Neuron (in vitro differentiated cells): ENCODE measurements around the gene KIRREL2.

ENCODE experiments used
- H2AFZ ChIP-seq: one replicate; pipeline ENCODE4 v1.6.1; 2013; ENCODE audit warnings: low read depth, mild to moderate bottlenecking, inconsistent platforms, low read length, moderate library complexity
- H3K27me3 ChIP-seq: one replicate; pipeline ENCODE4 v1.6.1; 2013; ENCODE audit warnings: low read length; ENCODE audit not compliant: insufficient read depth
- H3K36me3 ChIP-seq: one replicate; pipeline ENCODE4 v1.6.1; 2013; ENCODE audit warnings: low read length; ENCODE audit not compliant: insufficient read depth
- H3K4me1 ChIP-seq: one replicate; pipeline ENCODE4 v1.6.1; 2013; ENCODE audit warnings: low read length; ENCODE audit not compliant: insufficient read depth
- H3K4me3 ChIP-seq: 2 replicates; pipeline ENCODE4 v1.5.1; 2013; ENCODE audit warnings: mild to moderate bottlenecking, low read length, moderate library complexity
- H3K9me3 ChIP-seq: one replicate; pipeline ENCODE4 v1.6.1; 2013; ENCODE audit warnings: low read length

The KIRREL2 gene

GRCh38 chr19:35851213-35852028 lies 5.3 kb upstream of the KIRREL2 start:
- Histone ChIP-seq H3K27me3 (peaks cover 31% of the 10 kb centered on the region), H3K4me3 (no peak overlapping the region), H3K9me3 (no peaks in the 10 kb centered on the region), H3K36me3 (no peaks in the 10 kb centered on the region), H3K4me1 (peaks cover 20% of the 10 kb centered on the region), H2AFZ (no peak overlapping the region)

- no peaks in the 10 kb centered on the region for H3K36me3 ChIP-seq
- H2AFZ ChIP-seq, result no peak within 1 kb of the TSS
- peaks cover 26% of the 10 kb centered on the region for H3K27me3 ChIP-seq
- H3K4me1 ChIP-seq, result peaks cover 25% of the 10 kb centered on the region
- no peak within 1 kb of the TSS for H3K4me3 ChIP-seq
- no peaks in the 10 kb centered on the region for H3K9me3 ChIP-seq
These were observed 4.5 kb upstream of the KIRREL2 start, which contains the start of gene NPHS1 for GRCh38 chr19:35852029-35852780. Gene NPHS1, minus strand, starts transcription at chr19:35852504. Its CDS starts 667 bp downstream, at chr19:35851837.

GRCh38 chr19:35853038-35853756 lies 3.5 kb upstream of the KIRREL2 start:
- H3K9me3 ChIP-seq, result no peaks in the 10 kb centered on the region
- no peaks in the 10 kb centered on the region for H3K36me3 ChIP-seq
- no peak overlapping the region for H3K4me3 ChIP-seq
- peaks cover 30% of the 10 kb centered on the region for H3K4me1 ChIP-seq
- peaks cover 23% of the 10 kb centered on the region for H3K27me3 ChIP-seq
- no peak overlapping the region for H2AFZ ChIP-seq

GRCh38 chr19:35858311-35858710 lies 1.6 kb downstream of the KIRREL2 start:
- Histone ChIP-seq H2AFZ (no peak overlapping the region), H3K27me3 (no peaks in the 10 kb centered on the region), H3K36me3 (no peaks in the 10 kb centered on the region), H3K9me3 (no peaks in the 10 kb centered on the region), H3K4me3 (no peak overlapping the region), H3K4me1 (peaks cover 33% of the 10 kb centered on the region)

- Histone ChIP-seq H3K4me1 (peaks cover 33% of the 10 kb centered on the region), H3K27me3 (no peaks in the 10 kb centered on the region), H2AFZ (no peak overlapping the region), H3K36me3 (no peaks in the 10 kb centered on the region), H3K4me3 (no peak overlapping the region), H3K9me3 (no peaks in the 10 kb centered on the region)
These were observed 2.7 kb downstream of the KIRREL2 start for GRCh38 chr19:35859414-35859813.

- H3K9me3 ChIP-seq, result no peaks in the 10 kb centered on the region
- no peaks in the 10 kb centered on the region for H3K36me3 ChIP-seq
- H2AFZ ChIP-seq, result no peak overlapping the region
- no peaks in the 10 kb centered on the region for H3K27me3 ChIP-seq
- H3K4me1 ChIP-seq, result peaks cover 24% of the 10 kb centered on the region
- no peak overlapping the region for H3K4me3 ChIP-seq
These were observed 3.7 kb downstream of the KIRREL2 start for GRCh38 chr19:35860436-35860817.

GRCh38 chr19:35860818-35861639 lies 4.3 kb downstream of the KIRREL2 start:
- Histone ChIP-seq H3K27me3 (no peaks in the 10 kb centered on the region), H3K36me3 (no peaks in the 10 kb centered on the region), H3K4me3 (no peak overlapping the region), H3K4me1 (peaks cover 18% of the 10 kb centered on the region), H2AFZ (no peak overlapping the region), H3K9me3 (no peaks in the 10 kb centered on the region)

- H2AFZ ChIP-seq, result no peak overlapping the region
- H3K4me1 ChIP-seq, result peaks cover 17% of the 10 kb centered on the region
- H3K4me3 ChIP-seq, result no peak overlapping the region
- no peaks in the 10 kb centered on the region for H3K9me3 ChIP-seq
- no peaks in the 10 kb centered on the region for H3K27me3 ChIP-seq
- H3K36me3 ChIP-seq, result no peaks in the 10 kb centered on the region
These were observed 5.0 kb downstream of the KIRREL2 start for GRCh38 chr19:35861640-35862160.

GRCh38 chr19:35862528-35862927 lies 5.8 kb downstream of the KIRREL2 start:
- Histone ChIP-seq H3K4me3 (no peak overlapping the region), H3K36me3 (no peaks in the 10 kb centered on the region), H3K27me3 (no peaks in the 10 kb centered on the region), H2AFZ (no peak overlapping the region), H3K4me1 (peaks cover 11% of the 10 kb centered on the region), H3K9me3 (no peaks in the 10 kb centered on the region)

GRCh38 chr19:35863018-35863417 lies 6.3 kb downstream of the KIRREL2 start:
- Histone ChIP-seq H3K36me3 (no peaks in the 10 kb centered on the region), H3K4me1 (peaks cover 14% of the 10 kb centered on the region), H2AFZ (no peak overlapping the region), H3K9me3 (no peaks in the 10 kb centered on the region), H3K27me3 (no peaks in the 10 kb centered on the region), H3K4me3 (no peak overlapping the region)

GRCh38 chr19:35868172-35868822 lies 11.6 kb downstream of the KIRREL2 start, which contains the start of gene APLP1:
Gene APLP1, plus strand, starts transcription at chr19:35868574. Its CDS starts 63 bp downstream, at chr19:35868637.
- Histone ChIP-seq H3K27me3 (no peaks in the 10 kb centered on the region), H3K4me3 (peak within 1 kb of the TSS; percentile 72)

More at GRCh38 chr19:35868172-35868822, 11.6 kb downstream of the KIRREL2 start, which contains the start of gene APLP1:
- H3K9me3 ChIP-seq, result no peaks in the 10 kb centered on the region
- peak within 1 kb of the TSS; percentile 12 for H2AFZ ChIP-seq
- peaks cover 14% of the 10 kb centered on the region for H3K4me1 ChIP-seq
- peaks cover 15% of the 10 kb centered on the region for H3K36me3 ChIP-seq
